GM21423 (cell line): Measurements from ENCODE around the gene AMPH.

ENCODE experiments used
- ATAC-seq: cut with Tn5 transposase; IDR thresholded peaks from one replicate; pipeline ENCODE4 v1.9.1; 2021; ENCODE audit warnings: mild to moderate bottlenecking, moderate library complexity; ENCODE audit not compliant: unreplicated experiment

AMPH gene

DNA sequence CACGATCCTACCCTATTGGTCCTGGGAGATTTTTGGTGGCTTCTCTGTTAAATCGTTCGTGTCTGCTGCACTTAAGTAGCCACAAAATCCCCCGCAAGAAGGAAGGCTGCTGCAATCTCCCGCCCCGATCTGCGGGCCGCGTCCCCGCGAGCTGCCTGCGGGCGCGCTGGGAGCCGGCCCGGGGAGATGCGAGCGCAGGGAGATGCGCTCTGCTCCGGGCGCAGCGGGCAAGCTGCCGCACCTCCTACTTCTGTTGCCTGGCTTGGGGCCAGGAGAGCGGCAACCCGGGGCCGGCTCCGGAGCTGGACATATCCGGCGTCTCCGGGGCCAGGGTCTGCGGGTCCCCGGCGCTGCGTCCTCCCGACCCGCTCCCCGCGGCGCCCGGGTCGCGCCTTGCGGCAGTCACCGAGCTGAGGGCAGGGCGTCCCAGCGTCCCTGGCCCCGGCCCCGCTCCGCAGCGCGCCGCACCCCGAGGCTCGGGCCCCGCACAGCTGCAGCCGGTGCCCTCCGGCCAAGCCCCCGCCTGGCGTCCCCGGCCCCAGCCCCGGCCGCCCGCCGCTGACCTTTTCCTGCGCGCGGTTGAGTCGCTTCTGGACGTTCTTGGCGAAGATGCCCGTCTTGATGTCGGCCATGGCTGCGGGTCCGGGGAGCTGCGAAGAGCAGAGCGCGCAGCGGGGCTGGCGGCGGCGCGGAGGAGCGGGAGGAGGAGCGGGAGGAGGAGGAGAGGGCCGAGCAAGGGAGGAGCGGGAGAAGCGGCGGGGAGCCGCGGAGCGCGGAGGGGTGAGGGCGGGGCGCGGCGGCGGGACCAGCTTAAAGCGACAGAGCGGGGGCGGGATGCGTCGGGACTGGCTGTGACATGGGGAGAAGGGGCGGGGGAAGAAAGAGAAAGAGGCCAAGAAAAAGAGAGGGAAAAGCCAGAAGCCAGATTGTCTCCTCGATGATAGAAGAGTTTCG lies at the start of gene AMPH:
AMPH (minus strand) TSS at position 654 of the 954 bp plus-strand sequence; CDS start at position 632, 22 bp downstream.
- no peak for ATAC-seq

DNA sequence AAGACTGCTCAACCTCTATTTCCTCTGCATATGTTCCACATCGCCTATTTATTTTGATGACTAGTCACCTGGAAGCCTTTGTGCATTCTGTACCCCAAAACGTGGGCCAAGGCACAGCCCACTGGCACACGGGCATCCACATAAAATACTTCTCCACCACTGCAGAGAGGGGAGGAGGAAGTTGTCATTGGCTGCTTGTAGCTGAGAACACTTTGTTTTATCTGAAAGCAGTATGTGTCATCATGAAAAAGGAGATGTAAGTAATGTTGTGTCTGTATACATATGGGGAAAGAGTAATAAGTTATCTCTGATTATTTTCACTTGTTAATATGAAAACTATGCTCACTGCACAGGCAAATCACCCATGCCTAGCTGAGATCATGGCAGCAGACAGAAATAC lies 48.2 kb upstream of the AMPH start:
- no peak for ATAC-seq

DNA sequence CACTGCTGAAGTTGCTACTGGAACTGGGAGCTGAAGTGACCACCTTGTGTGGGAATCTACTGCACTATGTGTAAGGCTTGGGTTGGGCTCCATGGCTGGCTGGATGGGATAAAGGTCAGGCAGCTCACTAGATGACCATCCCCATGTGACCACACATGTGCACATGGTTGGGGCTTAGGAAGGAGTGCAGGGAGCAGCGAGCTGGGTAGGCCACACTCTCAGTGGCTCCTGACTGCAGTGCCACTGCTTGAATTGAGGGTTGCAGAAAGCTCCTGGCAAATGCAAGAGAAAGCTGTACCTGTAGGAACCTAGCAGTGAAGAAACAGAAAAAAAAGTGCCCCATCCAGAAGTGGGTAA lies 47.5 kb upstream of the AMPH start:
- no peak for ATAC-seq

DNA sequence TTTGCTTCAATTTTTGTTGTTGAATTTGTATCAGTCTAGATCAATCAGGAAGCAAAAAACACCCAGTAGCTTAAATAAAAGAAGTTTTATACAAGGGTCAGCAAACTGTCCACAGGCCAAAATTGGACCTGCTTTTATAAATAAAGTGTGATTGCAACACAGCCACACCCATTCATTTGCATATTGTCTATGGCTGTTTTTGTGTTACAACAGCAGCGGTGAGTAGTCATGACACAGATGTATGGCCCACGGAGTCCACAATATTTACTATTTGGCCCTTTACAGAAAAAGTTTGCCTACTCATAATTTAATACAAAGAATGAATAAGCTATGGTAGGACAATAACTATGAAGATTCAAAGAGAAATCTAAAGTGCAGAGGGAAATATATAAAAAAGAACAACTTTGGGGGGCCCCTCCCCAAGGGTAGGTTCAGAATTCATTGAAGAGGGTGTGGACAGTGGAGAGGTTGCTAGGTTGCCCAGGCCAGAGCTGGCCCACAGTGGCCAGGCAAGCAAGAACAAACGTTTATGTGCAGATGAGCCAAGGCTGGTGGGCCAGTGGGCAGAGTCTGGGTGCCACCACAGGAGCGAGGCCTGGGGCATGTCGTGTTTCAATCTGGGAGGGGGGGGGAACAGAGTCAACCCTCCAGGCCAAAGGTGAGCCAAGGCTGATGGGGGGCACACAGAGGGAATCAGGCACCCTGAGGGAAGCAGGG lies 47.0 kb upstream of the AMPH start:
- ATAC-seq = no peak

DNA sequence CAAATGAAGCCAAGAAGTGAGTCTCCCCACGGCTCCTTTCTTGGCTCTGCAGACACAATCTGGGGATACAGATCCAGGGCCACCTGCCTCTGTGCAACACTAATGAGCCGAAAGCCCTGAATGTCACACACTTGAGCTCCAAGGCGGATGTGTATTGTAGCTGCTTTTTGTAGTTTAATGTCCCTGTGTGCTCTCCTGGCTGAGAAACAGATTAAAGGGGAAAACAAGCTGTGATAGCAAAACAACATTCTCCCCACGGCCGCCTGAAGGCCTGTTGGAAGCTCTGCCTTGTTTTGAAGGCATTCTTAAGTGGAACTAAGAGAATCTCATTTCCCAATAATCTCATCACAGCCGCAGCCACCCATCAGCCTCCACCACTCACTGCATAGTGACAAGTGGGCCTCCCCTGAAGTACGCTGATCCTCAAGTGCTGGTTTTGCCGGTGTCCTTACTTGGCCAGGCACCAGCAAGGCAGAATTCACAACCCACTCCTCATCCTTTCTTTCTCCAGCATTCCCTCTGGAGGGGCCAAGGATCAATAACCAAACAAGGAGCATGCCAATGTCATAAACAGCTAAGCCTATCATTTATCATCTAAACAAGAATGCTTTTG lies 44.4 kb upstream of the AMPH start:
- ATAC-seq = no peak

DNA sequence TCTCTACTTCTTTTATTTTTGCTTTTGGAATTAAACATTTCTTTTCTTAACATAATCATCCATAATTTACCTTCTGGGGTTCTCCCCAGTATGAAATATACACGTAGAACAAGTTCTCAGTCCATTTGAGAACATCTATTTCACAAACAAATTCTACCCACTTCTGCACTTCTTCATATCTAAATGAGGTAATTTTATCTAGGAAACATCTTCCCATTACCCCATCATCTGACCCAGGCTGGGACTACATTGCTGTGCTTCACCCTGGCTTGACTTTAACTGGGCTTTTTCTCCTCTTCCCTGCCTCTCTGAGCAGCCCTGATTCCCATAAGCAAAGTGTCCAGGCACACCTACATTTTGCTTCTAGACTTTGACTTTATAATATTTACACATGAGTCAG lies 43.3 kb upstream of the AMPH start:
- ATAC-seq = no peak

DNA sequence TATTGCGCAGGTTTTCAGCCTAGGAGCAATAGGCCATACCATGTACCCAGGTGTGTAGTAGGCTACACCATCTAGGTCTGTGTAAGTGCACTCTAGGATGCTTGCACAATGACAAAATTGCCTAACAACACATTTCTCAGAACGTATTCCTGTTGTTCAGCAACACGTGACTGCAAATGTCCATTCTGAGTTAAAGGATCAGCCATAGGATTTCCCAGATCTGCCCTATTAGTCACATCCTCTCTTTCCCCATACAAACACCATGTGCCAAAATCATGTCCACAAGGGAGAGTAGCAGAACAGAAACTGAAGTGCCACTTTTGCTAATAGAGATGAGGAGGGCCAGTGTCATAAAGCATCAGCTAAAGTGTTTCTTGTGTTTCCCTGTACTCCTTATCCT lies 42.6 kb upstream of the AMPH start:
- no peak for ATAC-seq

DNA sequence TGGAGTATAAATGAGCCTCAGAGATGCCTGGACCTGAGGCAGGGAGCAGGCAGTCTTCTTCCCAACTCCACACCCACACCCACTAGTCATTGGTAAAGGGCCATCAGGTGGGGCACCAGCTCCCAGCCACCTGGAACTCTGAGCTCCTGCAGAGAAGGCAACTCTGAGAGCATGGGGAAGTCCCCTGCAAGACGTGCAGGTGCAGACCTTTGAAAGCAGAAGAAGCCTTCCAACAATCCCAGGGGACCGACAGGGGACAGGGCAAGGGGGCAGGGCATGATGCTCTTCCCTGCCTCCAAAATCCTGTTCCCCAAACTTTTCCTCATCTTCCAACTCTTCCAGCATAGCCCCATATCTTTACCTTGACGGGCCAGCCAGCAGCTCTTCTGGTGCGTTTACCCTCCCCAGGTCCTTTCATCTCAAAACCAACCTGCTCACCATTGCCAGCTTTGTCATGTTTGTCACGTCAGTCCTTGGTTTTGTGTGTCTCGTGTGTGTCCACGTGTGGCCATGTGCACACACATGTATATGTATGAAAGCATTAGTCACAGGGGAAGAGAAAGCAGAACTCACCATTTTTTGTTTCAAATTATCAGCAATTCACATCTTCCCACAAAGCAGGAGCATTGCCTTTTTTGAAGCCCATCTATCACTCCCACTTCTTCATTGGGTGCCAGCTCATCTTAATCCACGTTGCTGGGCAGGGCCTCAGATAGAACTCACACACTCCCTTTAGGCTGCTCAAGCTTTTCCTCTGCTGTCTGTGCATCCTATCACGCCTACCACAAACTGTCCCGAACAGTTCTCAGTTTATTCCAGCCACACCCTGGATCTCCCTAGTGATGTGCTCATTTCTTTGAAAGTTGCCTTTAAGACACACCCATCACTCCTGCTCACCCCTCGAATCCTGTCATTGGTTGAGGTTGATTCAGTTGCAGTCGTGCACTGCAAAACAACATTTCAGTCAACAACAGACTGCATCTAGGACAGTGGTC lies 41.0 kb upstream of the AMPH start:
- peak; percentile 61 for ATAC-seq

DNA sequence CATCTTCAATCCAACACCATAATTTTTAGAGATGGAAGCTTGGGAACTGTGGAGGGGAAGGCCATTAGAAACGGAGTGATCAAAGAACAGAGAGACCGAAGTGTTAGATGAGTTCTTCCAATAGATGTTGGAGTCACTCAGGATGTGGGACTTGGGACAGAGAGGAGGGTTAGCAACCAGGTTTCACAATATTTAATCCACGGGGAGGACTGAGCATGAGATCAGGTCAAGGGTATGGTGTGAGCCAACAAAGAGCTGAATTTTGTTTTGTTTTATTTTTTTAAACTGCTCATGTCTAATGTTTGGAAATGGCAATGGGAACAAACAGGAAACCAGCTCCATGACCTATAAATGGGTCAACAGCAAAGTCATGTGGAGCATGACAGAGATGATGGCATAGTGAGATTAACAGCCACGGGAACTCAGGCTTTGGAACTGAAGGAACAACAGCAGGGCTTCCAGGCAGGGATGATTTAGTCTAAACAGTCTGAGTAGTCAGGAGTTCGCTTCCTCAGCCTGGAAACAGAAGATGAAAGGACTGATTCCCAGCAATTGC lies 38.9 kb upstream of the AMPH start:
- ATAC-seq = no peak

DNA sequence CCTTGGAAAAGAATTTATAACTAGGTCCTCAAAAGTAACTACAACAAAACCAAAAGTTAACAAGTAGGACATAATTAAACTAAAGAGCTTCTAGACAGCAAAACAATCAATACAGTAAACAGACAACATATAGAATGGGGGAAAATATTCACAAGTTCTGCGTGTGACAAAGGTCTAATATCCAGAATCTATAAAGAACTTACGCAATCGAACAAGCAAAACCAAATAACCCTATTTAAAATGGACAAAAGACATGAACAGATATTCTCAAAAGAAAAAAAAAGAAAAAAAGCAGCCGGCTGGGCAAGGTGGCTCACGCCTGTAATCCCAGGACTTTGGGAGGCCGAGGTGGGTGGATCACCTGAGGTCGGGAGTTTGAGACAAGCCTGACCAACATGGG lies 33.8 kb upstream of the AMPH start:
- ATAC-seq = no peak

DNA sequence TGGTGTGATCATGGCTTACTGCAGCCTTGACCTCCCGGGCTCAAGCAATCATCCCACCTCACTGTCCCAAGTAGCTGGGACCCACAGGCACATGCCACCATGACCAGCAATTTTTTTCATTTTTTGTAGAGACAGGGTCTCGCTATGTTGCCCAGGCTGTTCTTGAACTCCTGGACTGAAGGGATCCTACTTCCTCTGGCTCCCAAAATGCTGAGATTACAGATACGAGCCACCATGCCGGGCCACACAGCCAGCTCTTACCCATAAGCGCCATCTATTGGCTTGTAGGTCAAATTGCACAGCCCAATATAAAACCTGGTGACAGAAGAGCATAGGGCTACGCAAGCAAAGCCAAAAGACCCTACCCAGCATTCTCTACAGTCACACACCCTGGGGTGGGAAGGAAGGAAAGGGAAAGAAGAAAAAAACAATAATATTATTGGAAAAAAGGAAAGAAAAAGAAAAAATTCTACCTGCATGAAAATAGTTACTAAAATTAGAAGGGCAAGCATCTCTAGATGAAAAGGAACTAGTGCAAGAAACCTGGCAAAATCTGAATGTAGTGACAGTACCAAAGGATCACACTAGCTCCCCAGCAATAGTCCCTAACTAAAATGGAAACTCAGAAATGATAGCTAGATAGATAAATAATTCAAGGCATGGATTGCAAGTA lies 29.4 kb upstream of the AMPH start:
- ATAC-seq = peak; percentile 74

DNA sequence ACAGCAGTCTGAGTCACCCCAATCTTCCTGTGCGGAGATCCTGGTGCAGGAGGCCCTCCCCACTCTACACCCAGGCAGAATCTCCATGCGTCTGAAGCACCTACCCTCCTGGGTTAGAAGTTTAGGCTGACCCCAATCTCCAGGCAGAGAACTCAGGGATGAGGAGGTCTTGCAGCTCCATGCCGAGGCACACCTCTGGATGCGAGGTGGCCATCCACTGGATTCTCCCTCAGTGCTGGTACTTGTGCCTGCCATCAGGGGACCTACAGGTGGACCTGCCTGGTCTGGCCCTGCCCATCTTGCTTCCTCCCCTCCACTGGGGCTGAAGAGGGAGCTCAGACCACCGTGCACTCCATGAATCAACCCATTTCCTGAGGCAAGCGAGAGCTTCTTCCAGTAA lies 28.8 kb upstream of the AMPH start:
- ATAC-seq = no peak

DNA sequence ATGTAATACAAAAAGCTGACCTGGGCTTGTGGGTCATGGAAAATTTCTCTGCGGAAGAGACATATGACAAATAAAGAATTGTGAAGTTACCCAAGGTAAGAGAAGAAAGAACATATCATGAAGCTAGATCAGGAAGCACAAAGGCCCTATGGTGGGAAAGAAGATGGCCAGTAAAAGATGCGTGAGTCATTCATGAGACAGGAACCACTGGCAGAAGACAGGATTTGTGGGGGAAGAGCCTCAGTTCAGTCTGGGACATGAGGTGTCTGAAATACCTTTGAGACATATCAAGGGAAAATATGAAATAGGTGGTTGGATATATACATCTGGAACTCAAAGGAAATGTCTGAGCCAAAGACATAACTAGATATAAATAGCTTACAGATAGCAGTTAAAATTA lies 27.7 kb upstream of the AMPH start:
- no peak for ATAC-seq

DNA sequence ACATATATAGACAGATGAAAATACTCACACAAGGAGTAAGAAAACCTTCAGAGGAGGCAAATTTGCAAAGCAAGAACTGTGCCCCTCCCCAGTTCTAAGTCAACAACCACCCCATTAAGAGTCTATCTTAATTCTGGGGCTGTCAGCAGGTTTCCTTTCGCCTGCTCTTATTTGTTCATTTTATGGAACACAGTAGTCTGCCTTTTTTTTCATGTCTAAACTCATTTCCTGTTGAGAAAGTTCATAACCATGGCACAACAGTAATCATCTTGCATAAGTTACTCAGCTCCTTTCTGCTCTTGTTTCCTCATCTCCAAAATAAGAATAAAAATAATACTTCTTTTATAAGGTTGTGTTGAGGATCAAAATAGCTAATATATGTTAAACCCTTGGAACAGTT lies 25.8 kb upstream of the AMPH start:
- no peak for ATAC-seq

DNA sequence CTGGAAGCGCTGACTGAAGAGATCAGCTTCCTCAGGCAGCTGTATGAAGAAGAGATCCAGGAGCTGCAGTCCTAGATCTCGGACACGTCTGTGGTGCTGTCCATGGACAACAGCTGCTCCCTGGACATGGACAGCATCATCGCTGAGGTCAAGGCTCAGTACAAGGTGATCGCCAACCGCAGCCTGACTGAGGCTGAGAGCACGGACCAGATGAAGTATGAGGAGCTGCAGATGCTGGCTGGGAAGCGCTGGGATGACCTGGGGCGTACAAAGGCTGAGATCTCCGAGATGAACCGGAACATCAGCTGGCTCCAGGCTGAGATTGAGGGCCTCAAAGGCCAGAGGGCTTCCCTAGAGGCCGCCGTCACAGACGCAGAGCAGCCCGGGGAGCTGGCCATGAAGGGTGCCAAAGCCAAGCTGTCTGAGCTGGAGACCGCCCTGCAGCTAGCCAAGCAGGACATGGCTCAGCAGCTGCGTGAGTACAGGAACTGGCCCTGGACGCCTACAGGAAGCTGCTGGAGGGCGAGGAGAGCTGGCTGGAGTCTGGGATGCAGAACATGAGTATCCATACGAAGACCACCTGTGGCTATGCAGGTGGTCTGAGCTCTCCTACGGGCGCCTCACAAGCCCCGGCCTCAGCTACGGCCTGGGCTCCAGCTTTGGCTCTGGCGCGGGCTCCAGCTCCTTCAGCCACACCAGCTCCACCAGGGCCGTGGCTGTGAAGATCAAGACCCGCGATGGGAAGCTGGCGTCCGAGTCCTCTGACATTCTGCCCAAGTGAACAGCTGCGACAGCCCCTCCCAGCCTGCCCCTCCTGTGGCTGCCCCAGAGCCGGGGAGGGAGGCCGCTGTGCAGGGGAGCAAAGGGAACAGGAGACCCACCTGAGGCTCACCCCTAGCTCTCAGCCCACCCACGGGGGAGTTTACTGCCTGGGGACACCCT lies 24.9 kb upstream of the AMPH start:
- no peak for ATAC-seq

DNA sequence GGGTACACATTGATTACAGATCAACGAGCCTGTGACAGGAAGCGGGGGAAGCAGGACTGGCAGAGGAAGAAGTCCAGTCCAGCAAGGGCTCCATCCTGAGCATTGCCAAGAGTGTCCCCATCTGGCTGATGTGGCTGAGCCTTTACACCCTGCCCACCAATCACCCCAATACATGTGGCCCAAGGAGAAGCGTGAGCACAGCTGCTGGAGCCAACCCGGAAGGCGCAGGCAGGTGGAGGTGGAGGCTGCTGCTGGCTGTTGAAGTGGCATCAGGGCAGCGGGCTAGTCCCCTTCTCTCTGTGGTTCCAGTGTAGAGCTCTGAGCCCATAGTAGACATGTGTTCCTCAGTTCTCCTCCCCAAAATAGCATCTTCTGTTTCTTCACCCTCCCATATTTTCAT lies 6.8 kb upstream of the AMPH start:
- no peak for ATAC-seq

DNA sequence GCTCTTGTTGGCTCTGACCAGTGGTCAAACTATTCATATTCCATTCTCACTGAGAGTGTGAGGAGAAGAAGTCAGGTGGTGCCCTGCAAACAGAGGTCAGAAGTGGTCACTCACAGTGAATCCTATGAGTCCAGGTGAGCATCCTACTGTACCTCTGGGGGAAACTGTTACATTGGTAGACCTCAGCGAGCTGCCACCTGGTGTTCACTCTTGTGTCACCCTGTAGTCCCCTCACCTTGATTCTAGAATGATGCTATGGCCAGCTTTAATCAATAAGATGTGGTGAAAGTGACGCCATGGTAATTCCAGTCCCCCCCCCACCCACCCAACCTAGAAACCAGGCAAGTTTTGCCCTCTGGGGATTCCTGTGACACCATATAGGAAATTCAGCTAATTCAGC lies 1.2 kb upstream of the AMPH start:
- ATAC-seq = no peak

DNA sequence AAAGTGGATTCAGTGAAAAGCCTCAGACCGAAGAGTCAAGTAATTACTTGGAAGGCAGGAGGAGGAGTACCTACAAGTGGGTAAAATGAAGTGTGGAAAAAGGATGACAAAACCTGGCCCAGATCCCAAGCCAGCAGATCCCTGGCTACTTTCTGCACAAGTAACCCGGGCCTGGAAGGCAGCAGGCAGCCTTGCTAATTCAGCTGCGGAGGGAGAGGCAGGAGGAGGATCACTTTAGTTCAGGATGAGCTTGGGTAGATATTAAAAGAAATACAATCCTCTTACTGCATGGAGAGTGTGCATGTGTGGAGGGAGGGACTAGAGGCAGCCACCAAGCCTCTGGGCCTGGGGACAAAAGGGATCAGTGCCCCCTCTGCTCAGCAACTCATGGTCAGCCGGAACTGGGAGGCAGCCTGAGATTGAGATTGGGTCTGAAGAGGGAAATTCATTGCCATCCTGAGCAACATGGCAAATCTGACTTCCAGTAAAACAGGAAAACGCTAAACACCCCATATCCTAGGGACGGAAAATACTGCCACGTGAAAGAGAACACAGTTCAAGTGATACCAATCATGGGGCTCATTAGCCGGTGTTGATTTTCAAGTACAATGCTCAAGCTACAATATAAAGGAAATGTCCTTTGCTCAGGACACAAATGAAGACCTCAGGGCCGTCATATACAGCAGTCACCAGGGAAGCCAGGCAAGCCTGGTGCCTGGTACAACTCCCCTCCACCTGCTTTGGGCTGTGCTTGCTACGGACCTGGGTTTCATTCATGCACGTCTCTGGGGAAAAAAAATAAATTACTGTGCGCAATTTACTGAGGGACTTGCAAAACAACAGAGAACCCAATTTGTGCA lies 1.3 kb downstream of the AMPH start:
- ATAC-seq = no peak
